ENCODE measurements around the gene TUBA3D.
"Not testable (repeated sequence)": the region's sequence is repeated elsewhere in the genome, so short reads cannot be mapped to it uniquely, and the experiment has no call there.

The TUBA3D gene

DNA sequence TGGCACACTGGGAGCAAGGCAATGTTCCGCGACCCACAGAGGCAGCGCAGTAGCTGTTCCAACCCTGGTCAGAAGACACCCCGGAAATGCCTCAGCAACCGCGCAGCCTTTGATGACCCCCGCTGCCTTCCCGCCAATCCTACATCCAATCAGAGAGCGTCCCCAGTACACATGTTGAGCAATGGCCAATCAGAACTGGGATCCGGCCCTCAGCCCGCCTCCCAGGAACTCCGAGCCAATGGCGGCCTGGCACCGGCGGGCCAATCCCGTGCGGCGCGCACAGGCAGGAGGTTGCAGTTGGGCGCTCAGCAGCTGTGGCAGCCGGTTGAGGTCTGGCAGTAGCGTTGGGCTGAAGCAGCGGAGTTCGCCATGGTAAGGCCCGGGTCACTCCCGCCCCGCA, at the start of gene TUBA3D:
Gene TUBA3D (plus strand): TSS at position 289 of the 400 bp plus-strand sequence. CDS start 81 bp downstream, at position 370.
- DNase-seq = no peak

DNA sequence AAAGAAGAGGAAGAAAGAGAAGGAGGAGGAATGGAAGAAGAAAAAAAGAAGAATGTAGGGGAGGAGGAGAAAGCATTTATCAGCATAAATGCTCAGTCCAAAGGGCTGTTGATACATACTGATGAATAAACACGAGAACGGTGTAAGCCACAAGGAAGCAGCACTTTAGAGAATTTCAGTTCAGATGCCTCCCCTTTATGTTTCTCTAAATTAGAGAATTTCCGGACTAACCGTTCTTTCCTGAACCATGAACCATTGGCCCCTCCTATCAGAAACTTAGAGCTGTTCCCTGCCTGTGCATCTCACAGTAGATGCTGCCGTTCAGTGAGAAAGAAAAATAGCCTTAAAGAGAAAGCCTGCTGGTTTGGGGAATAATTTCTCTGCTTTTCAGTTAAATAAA, 49.2 kb upstream of the TUBA3D start:
- peak; percentile 66 for DNase-seq

DNA sequence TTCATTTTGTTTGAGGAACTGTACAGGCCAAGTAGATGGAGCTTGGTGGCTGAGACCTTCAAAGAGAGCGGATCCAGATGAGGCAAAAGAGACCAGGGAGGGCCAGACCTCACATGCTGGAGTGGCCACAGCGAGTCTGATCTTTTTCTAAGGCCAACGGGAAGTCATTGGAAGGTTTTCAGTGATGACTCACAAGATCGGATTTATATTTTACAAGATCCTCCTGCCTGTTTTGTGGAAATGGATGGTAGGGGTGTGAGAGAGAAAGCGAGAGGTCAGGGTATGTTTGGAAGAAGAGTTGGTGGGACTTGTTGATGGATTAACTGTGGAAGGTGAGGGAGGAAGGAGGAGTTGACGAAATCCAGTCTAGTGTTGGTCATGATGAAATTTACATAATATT, 44.6 kb upstream of the TUBA3D start:
- DNase-seq = no peak

DNA sequence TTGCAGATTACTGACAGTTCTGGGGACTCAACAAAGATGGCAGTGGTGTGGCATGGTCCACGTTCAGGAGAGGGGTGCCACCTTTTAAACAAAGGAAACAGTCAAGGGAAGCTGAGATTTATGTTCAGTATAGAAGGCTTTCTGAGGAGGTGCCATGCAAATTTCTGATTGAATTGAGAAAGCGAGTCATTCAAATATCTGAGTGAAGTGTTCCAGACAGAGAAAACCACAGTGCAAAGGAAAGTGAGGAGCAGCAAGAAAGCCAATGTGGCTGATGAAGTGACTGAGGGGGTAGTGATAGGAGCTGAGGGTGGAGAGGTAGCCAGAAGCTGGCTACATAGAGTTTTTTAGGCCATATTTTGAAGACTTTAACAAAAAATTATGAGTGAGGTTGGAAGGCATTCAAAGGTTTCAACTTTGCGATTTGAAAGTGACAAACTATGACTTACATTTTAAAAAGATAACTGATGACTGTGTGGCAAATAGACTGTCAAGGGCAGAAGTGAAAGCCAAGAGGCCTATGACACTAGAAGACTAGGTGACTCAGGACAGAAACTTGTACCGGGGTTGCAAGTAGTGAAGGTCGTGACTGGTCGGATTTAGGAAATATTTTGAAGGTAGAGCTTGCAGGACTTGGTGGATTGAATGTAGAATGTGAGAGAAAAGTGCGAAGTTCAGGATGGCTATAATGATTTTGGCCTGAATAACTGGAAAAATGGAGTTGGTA, 35.0 kb upstream of the TUBA3D start:
- DNase-seq = peak; percentile 26

DNA sequence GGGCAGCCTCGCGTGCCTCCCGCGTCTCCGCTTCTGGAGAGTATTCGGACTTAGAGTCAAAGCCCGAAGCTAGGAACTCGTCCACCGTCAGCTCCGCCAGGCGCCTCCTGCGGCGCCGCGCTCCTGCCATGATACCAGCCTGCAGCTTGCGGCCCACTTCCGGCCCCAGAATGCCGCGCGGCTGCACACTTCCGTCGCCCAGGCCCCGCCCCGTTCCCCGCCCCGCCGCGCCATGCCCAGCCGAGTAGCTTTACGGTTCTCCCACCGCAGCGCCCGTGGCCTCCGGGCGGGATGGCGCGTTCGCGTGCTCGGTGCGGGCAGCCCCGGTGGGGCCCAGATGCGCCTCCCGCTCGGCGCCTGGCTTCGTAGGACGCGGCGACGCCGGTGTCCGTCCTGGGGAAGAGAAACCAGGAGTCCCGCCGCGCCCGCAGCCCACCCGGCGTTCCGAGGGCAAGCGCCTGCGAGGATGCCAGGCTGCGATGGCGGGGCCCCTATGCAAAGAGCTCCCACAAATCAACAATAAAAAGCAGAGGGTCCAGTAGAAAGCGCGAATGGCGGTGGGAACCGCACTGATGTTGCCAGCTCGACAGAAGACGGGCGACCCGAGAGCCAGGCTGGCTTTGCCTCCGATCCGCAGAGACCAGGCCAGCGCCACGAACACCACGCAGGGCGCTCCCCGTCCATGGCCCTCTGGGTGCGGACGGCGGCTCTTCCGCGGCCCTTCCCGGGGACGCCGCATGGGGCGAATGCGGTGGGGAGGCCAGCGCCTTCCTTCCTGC, 31.0 kb upstream of the TUBA3D start:
- DNase-seq = not testable (repeated sequence)

DNA sequence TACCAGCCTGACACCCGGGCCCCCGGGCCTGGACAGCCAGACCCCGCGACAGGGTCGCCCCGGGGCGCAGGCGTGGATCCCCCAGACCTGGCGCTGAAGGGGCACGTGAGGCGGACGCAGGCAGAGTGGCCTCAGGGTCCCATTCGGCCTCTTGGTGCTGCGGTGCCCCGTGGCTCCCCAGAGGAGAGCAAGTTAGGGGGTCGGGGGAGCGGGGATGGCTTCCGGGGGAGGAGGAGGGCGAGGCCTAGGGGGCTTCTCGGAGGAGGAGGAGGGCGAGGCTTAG, 30.5 kb upstream of the TUBA3D start:
- not testable (repeated sequence) for DNase-seq

DNA sequence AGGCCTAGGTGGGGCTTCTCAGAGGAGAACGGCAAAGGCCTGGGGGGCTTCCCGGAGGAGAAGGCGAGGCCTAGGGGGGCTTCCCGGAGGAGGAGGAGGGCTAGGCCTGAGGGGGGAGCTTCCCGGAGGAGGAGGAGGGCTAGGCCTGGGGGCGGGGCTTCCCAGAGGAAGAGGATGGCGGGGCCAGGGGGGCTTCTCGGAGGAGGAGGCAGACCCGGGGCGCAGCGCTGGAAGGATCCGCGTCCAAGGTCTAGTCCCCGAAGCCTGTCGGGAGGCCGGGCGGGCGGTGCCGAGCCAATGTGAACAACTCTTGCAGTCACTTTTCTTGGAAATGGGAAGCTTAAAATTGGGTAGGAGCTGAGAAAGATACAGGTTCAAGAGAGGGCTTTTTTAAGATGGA, 30.0 kb upstream of the TUBA3D start:
- no peak for DNase-seq

DNA sequence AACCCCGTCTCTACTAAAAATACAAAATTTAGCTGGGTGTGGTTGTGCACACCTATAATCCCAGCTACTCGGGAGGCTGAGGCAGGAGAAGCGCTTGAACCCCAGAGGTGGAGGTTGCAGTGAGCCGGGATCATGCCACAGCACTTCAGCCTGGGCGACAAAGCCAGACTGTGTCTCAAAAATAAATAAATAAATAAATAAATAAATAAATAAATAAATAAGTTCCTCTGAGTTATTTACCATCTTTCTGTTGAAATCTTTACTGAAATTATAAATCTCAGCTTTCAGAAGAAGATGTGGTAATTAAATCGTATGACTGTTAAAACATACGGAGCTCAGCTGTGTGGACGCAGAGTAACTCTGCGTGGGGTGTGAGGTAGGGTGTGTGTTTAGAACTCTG, 27.9 kb upstream of the TUBA3D start:
- DNase-seq = not testable (repeated sequence)

DNA sequence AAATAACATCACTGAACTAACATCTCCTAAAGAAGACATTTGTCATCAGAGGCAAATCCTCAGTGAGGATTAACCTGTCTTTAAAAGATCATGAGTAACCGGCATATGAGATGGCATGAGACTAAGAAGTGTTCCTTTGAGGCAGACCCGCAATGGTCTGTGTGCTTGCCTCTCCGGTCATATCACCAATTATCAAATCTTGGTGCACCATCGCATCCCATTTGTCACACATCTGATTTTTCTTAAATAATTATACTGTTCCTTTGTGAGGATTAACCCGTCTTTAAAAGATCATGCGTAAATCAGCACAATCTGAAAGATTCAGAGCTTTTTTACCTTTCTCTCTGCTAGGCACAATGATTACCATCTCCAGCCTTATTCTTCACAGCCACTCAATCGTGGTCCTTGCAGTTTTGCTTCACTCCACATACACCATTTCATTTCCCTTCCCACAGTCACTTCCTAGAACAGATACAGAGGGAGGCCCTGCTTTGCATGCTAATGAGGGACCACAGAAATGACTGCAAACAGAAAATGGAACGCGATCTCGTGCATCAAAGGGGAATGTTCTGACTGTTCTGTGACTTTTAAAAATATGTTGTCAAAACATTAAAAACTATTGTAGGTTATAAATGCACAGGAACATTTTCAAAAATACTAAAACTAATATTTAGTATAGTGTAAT, 24.5 kb upstream of the TUBA3D start:
- DNase-seq = peak; percentile 48

DNA sequence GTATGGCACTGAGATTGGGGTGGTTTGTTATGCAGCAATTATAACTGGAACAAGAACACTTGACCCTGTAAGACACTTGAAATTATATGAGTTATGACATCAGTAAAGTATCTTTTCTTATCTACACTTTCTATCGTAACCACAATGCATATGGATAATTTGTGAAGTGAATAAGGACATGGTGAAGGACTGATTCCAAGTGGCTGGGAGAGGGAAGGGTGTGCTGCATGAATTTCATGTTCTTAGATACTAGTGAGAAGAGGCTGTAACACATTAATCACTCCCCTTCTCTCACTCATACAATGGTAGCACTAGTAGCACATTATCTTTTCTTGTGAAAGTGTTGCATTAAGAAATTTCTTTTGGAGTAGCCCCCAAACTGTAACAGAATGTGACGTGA, 21.0 kb upstream of the TUBA3D start:
- DNase-seq = not testable (repeated sequence)

DNA sequence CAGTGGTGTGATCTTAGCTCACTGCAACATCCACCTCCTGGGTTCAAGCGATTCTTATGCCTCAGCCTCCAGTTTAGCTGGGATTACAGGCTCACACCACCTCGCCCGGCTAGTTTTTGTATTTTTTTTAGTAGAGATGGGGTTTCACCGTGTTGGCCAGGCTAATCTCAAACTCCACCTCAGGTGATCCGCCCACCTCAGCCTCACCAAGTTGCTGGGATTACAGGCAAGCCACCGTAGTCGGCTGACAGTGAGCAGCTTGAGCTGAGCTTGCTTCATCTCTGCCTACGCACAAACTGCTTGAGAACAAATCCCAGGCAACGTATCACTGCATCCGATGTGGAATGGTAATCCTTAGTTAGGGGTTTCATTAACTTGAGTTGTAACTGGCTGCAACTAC, 8.2 kb upstream of the TUBA3D start:
- DNase-seq = not testable (repeated sequence)

DNA sequence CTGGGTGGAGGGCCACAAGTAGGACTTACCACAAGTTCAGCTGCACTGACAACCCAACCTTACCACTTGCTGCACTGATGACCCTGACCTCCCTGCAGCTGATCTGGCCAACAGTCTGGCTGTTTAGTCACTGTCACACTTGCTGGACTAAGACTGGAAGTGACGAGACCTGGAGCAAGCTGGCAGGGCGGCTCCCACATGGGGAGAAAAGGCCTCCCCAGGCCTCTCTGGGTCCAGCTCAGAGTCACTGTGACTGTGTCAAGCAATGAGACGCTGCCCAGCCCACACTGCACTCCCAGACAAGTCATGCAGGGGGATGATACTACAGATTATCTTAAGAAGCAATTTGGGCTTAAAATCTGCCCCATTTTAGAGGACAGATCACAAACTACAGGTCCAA, 5.0 kb upstream of the TUBA3D start:
- not testable (repeated sequence) for DNase-seq

DNA sequence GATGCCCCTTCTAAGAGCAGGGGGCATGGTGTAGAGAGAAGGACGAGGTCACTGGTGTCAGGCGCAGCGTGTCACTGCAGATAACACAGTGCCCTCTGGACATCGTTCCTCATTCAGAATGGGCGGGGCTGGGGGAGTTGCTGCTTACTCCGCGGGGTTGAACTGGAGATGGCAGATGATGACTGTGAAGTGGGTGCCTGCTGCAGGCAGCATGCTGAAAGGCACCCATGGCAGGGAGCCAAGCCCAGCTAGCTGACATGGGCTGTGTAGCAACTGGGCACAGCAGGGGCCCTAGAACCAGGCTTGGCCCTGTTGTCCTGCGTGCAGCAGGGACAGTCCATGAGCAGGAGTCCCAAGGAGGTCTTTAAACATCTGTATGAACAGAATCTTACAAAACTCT, 4.3 kb upstream of the TUBA3D start:
- DNase-seq = not testable (repeated sequence)

DNA sequence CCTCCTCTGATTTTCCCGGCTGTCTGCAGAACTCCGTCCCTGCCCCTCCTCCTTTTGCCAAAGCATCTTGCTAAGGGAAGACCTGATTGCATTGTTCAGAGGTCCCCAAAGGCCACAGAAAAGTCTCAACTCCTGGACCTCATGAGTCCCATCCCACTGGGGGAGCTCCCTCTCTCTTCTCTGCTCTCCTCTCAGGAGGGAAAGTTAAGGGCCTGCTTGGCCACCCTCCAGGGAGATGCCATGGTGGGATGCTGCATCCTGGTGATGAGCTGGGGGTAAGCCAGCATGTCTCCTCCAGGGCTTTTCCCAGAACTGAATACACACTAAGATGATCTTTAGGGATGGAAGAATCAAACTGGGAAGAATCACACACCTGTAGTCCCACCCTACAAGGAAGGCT, 2.7 kb upstream of the TUBA3D start:
- not testable (repeated sequence) for DNase-seq

DNA sequence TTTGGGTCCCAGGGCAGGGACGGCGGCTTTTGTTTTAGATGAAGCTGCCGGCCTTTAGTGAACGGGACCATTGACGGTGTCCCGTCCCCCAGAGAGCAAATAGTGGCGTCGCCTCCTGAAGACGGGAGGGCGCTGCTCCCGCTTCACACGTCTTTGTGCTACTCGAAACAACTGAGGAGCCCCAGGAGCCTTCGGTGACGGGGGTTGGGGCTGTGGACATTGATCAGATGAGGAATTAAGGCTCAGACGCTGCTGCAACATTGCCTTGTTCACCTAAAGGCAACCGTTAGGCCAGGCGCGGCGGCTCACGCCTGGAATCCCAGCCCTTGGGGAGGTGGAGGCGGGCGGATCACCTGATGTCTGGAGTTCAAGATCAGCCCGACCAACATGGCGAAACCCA, 444 bp downstream of the TUBA3D start:
- DNase-seq = not testable (repeated sequence)

DNA sequence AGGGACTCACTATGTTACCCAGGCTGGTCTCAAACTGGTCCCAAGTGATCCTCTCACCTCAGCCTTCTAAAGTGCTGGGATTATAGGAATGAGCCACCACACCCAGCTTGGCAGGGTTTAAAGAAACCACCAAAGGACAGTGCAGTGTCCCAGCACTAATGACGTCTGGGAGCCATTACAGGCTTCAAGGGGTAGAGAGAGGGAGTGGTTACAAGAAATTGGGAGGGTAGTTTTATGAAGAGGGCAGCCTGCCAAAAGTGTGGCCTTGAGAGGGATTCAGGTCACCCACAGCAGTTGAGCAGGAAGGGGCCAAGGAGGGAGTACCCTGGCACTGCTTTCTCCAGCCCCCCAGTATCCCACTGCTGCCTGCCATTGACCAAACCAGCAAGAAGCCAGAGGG, 1.3 kb downstream of the TUBA3D start:
- not testable (repeated sequence) for DNase-seq

DNA sequence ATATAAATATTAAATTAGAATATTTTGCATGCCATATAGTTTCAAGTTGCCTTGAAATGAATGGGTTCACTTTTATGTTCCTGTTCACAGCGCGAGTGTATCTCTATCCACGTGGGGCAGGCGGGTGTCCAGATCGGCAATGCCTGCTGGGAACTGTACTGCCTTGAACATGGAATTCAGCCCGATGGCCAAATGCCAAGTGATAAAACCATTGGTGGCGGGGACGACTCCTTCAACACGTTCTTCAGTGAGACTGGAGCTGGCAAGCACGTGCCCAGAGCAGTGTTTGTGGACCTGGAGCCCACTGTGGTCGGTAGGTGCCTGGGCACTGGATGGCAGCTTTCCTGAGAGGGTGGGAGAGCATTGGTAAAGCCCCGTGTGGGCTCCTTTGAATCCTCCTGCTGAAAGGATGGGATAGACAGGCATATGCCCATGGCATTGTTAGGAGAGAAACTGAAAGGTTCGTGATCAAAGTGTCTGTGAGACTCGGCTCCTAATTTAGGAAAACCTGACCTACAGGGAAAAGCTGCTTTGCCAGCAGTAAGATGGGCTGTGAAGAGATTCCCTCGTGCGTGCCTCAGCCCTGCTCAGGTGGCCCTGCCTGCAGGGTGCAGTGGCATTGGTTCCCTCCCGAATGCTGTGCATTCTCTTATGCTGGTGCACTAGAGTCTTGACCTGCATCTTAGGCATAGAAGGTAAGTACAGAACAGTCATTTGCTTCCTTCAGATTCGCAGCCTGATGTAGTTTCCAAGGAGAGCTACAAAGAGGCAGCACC, 2.3 kb downstream of the TUBA3D start:
- DNase-seq = not testable (repeated sequence)

DNA sequence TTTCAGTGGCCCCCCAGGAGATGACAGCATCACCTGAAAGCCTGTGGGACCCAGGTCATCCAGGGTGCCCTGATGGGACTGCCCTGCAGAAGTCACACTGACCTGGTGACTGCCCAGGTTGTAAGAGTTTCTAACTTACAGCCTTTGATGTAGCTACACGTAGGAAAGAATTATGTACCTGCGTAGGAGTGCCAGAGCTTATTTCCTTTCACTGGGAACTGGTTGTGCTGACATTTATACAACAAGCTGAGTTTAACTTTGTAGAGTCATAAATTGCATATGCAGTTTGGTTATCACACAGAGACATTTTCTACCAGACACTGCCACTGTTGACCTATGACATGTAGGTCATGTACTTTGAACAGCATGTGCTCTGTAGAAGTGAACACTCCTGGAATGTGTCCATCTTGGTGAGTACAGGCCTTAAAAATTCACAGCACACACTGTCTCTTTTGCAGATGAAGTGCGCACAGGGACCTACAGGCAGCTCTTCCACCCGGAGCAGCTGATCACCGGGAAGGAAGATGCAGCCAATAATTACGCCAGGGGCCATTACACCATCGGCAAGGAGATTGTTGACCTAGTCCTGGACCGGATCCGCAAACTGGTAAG, 3.0 kb downstream of the TUBA3D start:
- DNase-seq = not testable (repeated sequence)

DNA sequence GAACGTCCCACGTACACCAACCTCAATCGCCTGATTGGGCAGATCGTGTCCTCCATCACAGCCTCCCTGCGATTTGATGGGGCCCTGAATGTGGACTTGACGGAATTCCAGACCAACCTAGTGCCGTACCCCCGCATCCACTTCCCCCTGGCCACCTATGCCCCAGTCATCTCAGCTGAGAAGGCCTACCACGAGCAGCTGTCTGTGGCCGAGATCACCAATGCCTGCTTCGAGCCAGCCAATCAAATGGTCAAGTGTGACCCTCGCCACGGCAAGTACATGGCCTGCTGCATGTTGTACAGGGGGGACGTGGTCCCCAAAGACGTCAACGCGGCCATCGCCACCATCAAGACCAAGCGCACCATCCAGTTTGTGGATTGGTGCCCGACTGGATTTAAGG, 4.4 kb downstream of the TUBA3D start:
- not testable (repeated sequence) for DNase-seq

DNA sequence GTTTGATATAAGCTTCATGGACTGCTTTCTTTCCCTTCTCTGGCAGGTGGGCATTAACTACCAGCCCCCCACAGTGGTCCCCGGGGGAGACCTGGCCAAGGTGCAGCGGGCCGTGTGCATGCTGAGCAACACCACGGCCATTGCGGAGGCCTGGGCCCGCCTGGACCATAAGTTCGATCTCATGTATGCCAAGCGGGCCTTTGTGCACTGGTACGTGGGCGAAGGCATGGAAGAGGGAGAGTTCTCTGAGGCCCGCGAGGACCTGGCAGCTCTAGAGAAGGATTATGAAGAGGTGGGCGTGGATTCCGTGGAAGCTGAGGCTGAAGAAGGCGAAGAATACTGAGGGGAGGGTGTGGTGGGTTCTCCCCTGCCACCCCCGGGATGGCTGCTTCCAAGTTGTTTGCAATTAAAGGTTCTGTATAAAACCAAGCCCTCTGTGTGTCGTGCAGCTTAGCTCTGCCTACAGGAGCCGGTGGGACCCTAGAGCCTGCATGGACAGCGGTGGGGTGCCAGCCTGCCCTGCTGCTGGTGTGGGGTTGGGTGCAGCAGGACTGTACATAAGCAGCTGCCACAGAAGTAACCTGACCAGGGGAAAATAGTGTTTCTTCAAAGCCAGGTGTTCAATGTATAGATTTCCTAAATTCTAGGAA, 6.7 kb downstream of the TUBA3D start:
- not testable (repeated sequence) for DNase-seq

DNA sequence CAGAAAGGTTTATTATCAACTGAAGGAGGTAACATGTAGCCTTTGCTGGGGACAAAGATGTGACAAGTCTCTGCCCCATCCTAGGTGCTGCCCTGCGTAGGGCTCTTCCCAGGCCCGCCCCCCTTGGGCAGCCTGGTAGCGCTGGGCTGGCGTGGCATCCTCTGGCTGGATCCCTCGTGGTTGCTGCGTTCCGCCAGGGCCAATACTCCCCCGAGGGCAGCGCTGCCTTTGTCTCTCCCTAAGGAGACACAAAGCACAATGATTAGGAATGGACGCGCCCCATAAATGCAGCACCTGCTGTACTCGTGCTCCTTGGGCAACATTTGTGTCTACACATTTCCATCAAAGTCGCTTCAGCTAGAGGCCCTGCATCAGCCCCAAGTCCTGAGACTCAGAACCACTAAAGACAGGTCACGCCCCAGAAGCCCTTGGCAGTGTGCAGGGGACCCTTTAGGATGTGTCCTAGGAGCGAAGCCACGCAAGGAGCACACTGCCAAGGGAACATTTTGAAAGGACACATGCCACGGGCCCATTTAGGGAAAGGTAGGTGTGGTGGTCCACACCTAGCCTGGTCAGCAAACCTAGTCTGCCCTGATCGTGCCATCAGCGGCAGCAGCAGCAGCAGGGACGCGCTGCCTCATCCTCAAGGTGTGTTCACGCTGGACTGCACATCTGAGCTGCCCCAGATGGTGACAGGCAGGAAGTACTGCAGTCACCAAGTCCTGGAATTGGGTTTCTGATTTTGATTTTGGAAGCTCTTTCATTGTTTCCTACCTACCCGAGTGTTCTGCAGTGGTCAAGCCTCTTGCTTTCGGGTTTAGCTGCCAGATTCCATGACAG, 8.3 kb downstream of the TUBA3D start:
- not testable (repeated sequence) for DNase-seq
